ENCODE results near the gene MPP7.

The MPP7 gene

DNA sequence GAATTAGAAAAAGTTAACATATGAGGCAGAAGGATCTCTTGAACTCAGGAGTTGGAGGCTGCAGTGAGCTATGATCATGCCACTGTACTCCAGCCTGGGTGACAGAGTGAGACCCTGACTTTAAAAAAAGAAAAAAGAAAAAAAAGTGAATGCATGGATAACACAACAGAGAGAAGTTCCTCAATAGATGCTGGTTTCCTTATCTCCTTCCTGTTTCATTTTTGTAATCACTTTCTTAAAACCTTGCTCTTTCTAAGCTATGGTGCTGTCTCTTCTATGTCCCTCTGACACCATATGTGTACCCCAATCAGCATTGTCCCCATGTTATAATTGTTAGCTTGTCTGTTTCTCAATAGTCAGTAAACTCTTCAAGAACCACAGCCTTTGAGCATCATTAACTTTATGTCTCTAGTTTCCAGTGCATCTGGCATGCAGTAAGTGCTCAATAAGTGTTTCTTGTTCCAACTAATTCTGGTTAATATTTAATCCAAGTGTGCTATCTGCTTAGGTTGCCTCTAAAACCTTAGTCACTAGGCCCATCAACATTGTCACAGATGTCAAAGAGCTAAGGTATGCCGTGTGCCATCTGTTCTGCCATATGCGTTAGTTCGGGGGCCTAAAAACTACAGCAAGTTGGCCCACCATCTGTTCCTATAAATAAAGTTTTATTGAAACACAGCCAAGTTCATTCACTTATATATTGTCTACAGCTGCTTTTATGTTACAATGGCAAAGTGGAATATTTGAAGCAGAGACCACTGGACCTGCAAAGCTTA, 36.2 kb downstream of the MPP7 start:
- DNase-seq: no peak

DNA sequence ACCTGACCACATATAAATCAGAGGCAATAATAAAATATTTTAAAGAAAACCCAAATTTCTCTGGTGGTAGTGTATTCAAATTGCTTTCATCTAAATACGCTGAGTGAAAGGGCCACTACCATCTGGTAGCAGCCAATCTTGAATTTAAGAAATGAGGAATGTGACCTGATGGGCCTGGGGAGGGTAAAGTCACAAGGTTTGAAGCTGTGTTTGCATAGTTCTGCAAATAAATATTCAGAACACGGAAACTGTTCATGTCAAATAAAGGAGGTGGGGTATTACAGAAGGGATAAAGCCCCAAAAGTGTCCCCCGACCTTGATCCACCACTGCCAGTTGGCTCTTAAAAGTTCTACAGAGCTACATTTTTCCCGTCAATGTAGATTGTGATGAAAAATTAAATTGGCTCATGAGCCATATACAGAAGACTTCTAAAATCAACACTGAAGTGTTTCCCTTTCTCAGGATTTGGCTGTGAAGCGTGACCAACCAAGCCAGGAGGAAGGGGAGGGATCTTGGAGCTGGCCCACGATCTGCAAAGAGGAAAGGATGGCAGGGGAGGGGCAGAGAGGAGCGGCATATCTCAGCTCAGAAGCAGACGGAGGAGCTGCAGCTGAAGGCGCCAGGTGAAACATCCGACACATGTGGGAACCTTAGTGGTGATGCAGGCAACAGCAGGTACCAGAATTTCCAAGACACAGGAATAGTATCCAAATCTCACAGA, 39.6 kb downstream of the MPP7 start:
- no peak for DNase-seq

DNA sequence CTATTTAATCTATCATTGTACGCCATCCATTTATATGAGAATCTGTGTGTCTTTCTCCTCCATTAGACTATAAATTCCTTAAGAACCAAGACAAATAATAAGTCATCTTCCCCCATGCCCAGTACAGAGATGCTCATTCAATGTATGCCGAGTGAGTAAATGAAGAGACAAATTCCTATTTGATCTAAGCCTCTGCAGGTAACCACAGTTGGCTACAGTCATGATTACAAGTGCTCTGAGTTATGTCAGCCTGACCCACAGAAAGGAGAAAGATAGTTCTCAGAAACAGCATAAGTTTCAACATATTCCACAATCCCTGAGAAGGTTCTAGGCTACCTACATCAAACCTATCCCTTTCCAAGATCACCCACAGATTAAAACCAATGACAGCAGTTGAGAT, 46.1 kb downstream of the MPP7 start:
- DNase-seq: no peak

DNA sequence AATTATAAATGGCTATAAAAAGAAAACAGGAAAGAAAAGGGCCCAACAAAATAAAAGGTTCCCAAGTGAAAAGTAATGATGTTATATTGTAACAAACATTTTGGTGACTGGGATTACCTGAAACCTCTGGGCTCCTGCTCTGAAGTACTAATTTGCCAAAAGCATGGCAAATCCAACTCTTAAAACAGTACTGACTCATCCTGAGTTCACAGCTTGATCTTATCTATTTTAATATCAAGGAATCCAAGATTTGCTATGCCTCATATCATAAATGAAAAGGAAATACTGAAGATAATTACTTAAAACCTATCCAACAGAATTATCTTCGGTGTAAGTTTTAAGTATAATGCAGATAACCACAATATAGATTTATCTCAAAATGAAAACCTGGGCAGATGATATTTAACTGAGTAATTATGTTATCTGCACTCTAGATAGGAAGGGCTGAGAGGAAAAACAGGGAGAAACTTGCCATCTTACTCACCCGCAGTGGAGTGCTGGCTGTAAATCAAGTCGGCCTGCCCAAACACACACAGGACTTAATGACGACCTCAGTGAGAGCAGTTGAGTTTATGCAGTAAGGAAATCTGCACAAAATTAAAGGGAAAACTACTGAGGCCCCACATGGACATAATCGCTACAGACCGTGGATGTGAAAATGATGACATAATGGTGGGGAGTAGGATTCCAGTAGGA, 48.4 kb downstream of the MPP7 start:
- no peak for DNase-seq

DNA sequence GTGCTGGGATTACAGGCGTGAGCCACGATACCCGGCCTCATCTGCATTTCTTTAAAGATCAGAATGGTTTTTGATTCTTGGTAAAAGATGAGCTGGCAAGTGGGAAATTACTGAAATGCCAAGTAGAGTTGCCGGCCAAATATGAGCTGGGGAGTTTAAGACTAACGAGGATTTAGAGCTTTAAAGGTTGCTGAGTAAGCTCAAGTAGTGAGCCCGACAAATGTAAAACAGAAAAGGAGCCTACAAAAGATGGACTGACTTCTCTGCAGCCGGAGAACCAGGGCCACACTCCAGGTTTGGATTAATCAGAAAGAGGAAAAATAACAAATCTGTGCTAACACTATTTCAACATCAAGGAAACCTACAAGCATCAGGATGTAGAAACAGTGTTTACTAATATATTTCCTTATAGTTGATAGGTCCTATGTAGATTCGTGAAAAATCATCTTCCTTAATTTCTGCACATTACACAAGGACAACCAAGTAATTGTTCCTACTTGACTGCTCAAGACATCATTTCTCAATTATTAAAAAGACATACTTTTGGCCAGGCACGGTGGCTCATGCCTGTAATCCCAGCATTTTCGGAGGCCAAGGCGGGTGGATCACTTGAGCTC, 49.6 kb downstream of the MPP7 start:
- DNase-seq: no peak

Data from activated CD4-positive, CD25-positive, alpha-beta regulatory T cell (primary cell).